Common myeloid progenitor, CD34-positive (primary cell): ENCODE data around the gene CCNYL1.
"Not testable (repeated sequence)": the region's sequence is repeated elsewhere in the genome, so short reads cannot be mapped to it uniquely, and the experiment has no call there.

Experiments used
- CTCF ChIA-PET: fragments of 350-600 bp; sonication (Branson Sonifier 250); formaldehyde crosslinking; loops from one replicate; lab custom pipeline; 2021; ENCODE audit warnings: antibody characterized with exemption; lab: Charles Lee
- POLR2A ChIA-PET: fragments of 350-600 bp; sonication (Branson Sonifier 250); formaldehyde crosslinking; loops from one replicate; lab custom pipeline; 2021; ENCODE audit warnings: antibody characterized with exemption; lab: Charles Lee
- DNase-seq, 3 donors: peaks; one replicate each; pipeline versions ENCODE4 v3.0.0 to v3.0.0-alpha.2; 2013
- H3K27ac ChIP-seq, 2 experiments: 1 replicate in 1 of 2; 2 replicates in 1 of 2; pipeline ENCODE4 v1.7.0; 2013; ENCODE audit warnings: inconsistent platforms in 2 of 2, low read length in 2 of 2, mild to moderate bottlenecking in 2 of 2, low read depth in 1 of 2, moderate library complexity in 1 of 2; ENCODE audit not compliant: severe bottlenecking in 2 of 2, insufficient read depth in 1 of 2, poor library complexity in 1 of 2
- H3K27me3 ChIP-seq, 5 experiments: replicated peaks in 2 of 5; 1 replicate in 3 of 5; 2 replicates in 2 of 5; pipeline versions ENCODE4 v1.6.1 to v1.7.0; 2013; ENCODE audit warnings: low read length in 4 of 5, mild to moderate bottlenecking in 2 of 5, moderate library complexity in 2 of 5, inconsistent platforms in 1 of 5; ENCODE audit not compliant: insufficient read depth in 5 of 5, control insufficient read depth in 4 of 5
- H3K36me3 ChIP-seq, 4 experiments: 1 replicate in 2 of 4; 2 replicates in 2 of 4; pipeline versions ENCODE4 v1.6.1 to v1.7.0; 2013; ENCODE audit warnings: low read length in 3 of 4, control low read depth in 1 of 4, mild to moderate bottlenecking in 1 of 4; ENCODE audit not compliant: control insufficient read depth in 4 of 4, insufficient read depth in 4 of 4
- H3K4me1 ChIP-seq, 4 experiments: 1 replicate in 3 of 4; 2 replicates in 1 of 4; pipeline versions ENCODE4 v1.6.1 to v1.7.1; 2013; ENCODE audit warnings: low read length in 3 of 4, mild to moderate bottlenecking in 3 of 4, control low read depth in 1 of 4, inconsistent platforms in 1 of 4, moderate library complexity in 1 of 4; ENCODE audit not compliant: control insufficient read depth in 4 of 4, insufficient read depth in 4 of 4; ENCODE audit errors: control extremely low read depth in 1 of 4
- H3K4me3 ChIP-seq, 7 experiments: 1 replicate in 4 of 7; 2 replicates in 3 of 7; pipeline versions ENCODE4 v1.5.1 to v1.7.0; 2013; ENCODE audit warnings: mild to moderate bottlenecking in 7 of 7, low read length in 6 of 7, moderate library complexity in 6 of 7, inconsistent platforms in 2 of 7, low read depth in 2 of 7, control low read depth in 1 of 7; ENCODE audit not compliant: insufficient read depth in 4 of 7, control insufficient read depth in 1 of 7; ENCODE audit errors: extremely low read depth in 1 of 7
- H3K9me3 ChIP-seq, 5 experiments: 1 replicate in 4 of 5; 2 replicates in 1 of 5; pipeline versions ENCODE4 v1.6.1 to v1.7.1; 2013; ENCODE audit warnings: low read length in 4 of 5, mild to moderate bottlenecking in 2 of 5, inconsistent platforms in 1 of 5, low read depth in 1 of 5, moderate library complexity in 1 of 5; ENCODE audit not compliant: control insufficient read depth in 4 of 5, insufficient read depth in 2 of 5; ENCODE audit errors: control extremely low read depth in 1 of 5
- WGBS: methylation state at CpG from one replicate; pipeline ENCODE4 v1.1.5; 2013; ENCODE audit not compliant: insufficient coverage; 5-methylcytosine and 5-hydroxymethylcytosine counted together

Gene CCNYL1

DNA sequence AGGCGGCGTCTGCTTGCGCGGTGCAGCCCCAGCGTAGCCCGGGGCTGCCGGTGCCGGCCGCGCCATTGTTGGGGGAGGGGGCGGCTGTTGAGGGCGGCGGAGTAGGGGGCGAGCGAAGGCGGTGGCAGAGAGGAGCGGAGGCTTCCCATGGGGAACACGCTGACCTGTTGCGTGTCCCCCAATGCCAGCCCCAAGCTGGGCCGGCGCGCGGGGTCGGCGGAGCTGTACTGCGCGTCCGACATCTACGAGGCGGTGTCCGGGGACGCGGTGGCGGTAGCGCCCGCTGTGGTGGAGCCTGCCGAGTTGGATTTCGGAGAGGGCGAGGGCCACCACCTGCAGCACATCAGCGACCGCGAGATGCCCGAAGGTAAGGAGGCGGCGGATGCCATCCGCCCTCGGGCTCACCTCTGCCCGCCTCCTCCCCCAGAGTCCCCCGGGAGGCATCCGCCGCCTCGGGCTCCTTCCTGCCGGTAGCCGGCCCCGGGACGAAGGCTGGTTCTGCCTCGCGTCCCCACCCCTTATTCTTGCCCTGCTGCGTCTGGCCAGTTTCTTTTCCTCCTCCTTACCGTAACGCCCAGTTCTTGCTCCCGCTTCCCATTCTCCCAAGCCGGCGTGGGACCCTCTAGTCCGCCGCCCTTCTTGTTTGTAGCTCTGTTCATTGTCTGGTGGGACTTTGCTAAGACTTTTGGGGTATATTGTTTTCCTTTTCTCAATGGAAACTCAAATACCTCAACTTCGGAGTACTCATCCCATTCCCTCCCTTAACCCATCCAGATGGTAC is 500 bp downstream of the CCNYL1 start:
- Histone ChIP-seq H3K27me3 (no peaks in the 10 kb centered on the region), H3K36me3 (no peaks in the 10 kb centered on the region), H3K4me1 (peaks cover 0 to 25% (median 18%) of the 10 kb centered on the region in 4 experiments), H3K4me3 (peak overlapping the region; percentile 55 to 98 (median 83)), H3K9me3 (no peaks in the 10 kb centered on the region), H3K27ac (peak overlapping the region; percentile 40 to 68)
- CTCF ChIA-PET: interaction anchor here (0.8 to 2.3 kb wide), 4 partner anchors 16 to 85 kb away, joined by 3 to 13 read pairs (median 3); partner anchors contain the start of gene METTL21A
- POLR2A ChIA-PET: interaction anchor here (0.6 to 1.3 kb wide), 4 partner anchors 42 to 652 kb away, joined by 4 to 8 read pairs (median 6); partner anchors contain the start of gene METTL21A
- under 1% methylated on average over 44 of the region's 67 CpGs for WGBS
- peak in 2 of 3 donors; percentile 40 to 52 for DNase-seq

DNA sequence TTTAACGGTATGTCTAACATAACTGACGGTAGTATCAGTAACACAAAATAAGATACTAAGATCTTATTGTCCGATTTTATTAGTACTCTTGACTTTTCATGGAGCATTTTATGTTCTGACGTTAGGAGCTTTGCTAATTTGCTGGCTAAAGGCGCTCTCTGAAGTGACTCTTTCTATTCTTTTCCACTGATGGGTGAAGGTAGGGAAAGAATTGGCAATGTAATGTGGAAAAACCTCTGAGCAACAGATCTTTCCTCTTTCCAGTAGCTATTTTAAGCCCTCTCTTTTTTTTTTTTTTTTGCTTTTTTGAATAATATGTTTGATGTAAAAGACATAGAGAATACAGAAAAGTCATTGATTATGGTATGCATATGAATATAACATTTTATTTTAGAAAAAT is 4.6 kb downstream of the CCNYL1 start:
- no peak overlapping the region for H3K4me3 ChIP-seq
- DNase-seq: no peak
- no peaks in the 10 kb centered on the region for H3K36me3 ChIP-seq
- H3K27ac ChIP-seq: no peak overlapping the region
- WGBS: 100% methylated on average over 2 of the region's 5 CpGs
- H3K27me3 ChIP-seq: no peaks in the 10 kb centered on the region
- POLR2A ChIA-PET: interaction anchor here (0.6 kb wide), 1 partner anchor 120 kb away, joined by 5 read pairs; no protein-coding TSS in a partner anchor
- H3K4me1 ChIP-seq: peaks cover 0 to 15% (median 11%) of the 10 kb centered on the region in 4 experiments
- CTCF ChIA-PET: interaction anchor here (1.0 to 2.7 kb wide), 5 partner anchors 9 to 328 kb away, joined by 3 to 15 read pairs (median 5); no protein-coding TSS in a partner anchor
- H3K9me3 ChIP-seq: no peaks in the 10 kb centered on the region

DNA sequence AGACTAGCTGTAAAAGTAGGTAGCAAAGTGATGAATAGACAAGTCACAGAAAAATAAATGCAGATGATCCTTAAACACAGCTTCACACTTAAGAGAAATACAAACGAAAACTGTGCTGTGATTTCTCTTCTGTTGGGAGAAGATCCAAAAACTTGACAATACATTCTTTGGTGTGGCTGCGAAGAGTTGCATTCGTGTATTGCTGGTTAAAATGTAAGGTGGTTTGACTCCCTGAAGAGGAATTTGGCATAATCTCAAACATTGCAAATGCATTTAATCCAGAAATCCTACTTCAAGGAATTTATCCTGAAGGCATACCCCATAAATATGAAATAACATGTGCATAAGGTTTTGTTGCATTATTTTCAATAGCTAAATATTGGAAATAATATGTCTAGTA is 7.1 kb downstream of the CCNYL1 start:
- H3K9me3 ChIP-seq: no peaks in the 10 kb centered on the region
- WGBS: 100% methylated on average over 1 of the region's 3 CpGs
- no peak overlapping the region for H3K27ac ChIP-seq
- H3K27me3 ChIP-seq: no peaks in the 10 kb centered on the region
- H3K4me3 ChIP-seq: no peak overlapping the region
- no peaks in the 10 kb centered on the region for H3K36me3 ChIP-seq
- POLR2A ChIA-PET: interaction anchor here (0.7 kb wide), 1 partner anchor 351 kb away, joined by 4 read pairs; no protein-coding TSS in a partner anchor
- CTCF ChIA-PET: interaction anchor here (1.0 to 2.4 kb wide), 2 partner anchors 27 to 48 kb away, joined by 3 to 7 read pairs; no protein-coding TSS in a partner anchor
- no peak for DNase-seq
- H3K4me1 ChIP-seq: no peaks in the 10 kb centered on the region

DNA sequence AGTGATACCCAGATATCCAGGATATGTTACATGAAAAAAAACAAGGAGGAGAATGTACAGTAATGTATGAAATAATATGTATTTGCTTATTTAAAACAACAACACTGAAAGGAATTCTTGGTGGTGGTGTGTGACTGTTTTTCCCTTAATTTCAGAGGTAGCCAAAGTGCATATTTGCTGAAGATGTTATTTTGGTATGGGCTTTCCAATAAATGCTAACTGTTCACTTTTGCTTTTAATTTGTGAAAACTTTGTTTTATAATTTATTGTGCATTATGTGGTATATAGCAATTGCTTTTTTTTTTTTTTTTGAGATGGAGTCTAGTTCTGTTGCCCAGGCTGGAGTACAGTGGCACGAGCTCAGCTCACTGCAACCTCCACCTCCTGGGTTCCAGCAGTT is 7.6 kb downstream of the CCNYL1 start:
- CTCF ChIA-PET: interaction anchor here (1.2 to 2.4 kb wide), 2 partner anchors 26 to 92 kb away, joined by 3 to 7 read pairs; no protein-coding TSS in a partner anchor
- POLR2A ChIA-PET: interaction anchor here (0.7 kb wide), 1 partner anchor 351 kb away, joined by 4 read pairs; no protein-coding TSS in a partner anchor
- no CpG with 5 or more reads among the region's 1 CpG for WGBS
- Histone ChIP-seq H3K27me3 (no peaks in the 10 kb centered on the region), H3K27ac (no peak overlapping the region), H3K36me3 (no peaks in the 10 kb centered on the region), H3K9me3 (no peaks in the 10 kb centered on the region), H3K4me3 (no peak overlapping the region), H3K4me1 (no peaks in the 10 kb centered on the region)
- no peak for DNase-seq

DNA sequence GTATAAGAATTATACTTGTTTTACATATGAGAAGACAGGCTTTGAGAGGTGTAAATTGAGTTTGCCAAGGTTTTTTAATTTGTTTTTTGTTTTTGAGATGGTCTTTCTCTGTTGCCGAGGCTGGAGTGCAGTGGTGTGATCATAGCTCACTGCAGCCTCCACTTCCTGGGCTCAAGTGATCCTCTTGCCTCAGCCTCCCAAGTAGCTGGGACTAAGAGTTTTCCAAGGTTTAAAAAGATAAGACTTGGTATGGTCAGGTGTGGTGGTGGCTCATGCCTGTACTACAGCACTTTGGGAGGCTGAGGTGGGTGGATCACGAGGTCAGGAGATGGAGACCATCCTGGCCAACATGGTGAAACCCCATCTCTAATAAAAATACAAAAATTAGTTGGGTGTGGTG is 8.2 kb downstream of the CCNYL1 start:
- CTCF ChIA-PET: interaction anchor here (0.7 to 2.4 kb wide), 4 partner anchors 15 to 736 kb away, joined by 3 to 7 read pairs (median 3); no protein-coding TSS in a partner anchor
- POLR2A ChIA-PET: not testable (repeated sequence)

DNA sequence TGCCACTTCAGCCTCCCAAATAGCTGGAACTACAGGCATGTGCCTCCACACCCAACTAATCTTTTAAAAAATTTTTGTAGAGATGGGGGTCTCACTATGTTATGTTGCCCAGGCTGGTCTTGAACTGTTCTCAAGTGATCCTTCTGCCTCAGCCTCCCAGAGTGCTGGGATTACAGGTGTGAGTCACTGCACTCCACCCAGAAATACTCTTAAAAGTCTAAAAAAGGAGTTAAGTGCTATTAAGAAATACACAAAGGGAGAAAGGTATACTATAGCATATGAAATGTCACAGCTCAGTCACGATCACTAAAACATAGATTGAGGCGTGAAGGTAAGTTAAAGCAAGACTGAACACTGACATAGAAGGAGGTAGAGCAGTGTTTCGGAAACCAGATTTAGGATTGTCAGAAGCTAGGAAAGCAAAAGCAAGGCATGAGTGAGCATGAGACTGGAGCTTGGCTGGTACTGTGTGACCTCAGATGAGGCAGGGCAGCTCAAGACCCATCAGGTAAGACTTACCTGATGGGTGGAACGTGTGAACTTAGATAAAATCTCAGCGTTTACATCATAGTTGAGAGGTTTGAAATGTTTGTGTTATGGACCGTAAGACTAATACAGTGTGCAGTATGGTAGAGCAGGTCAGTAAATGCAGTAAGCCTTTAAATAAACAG is 9.2 kb downstream of the CCNYL1 start:
- POLR2A ChIA-PET: no interaction called here
- Histone ChIP-seq H3K4me3 (no peak overlapping the region), H3K27ac (no peak overlapping the region), H3K4me1 (no peaks in the 10 kb centered on the region), H3K36me3 (no peaks in the 10 kb centered on the region), H3K9me3 (no peaks in the 10 kb centered on the region), H3K27me3 (no peaks in the 10 kb centered on the region)
- no peak for DNase-seq
- 97% methylated on average over 6 of the region's 6 CpGs for whole genome bisulfite sequencing
- CTCF ChIA-PET: interaction anchor here (0.9 to 2.4 kb wide), 2 partner anchors 16 to 25 kb away, joined by 3 to 7 read pairs; no protein-coding TSS in a partner anchor

More for the DNA sequence above, 8.2 kb downstream of the CCNYL1 start:
- not testable (repeated sequence) for H3K4me3 ChIP-seq, H3K4me1 ChIP-seq, H3K9me3 ChIP-seq, H3K27ac ChIP-seq, H3K36me3 ChIP-seq, DNase-seq, H3K27me3 ChIP-seq
- 100% methylated on average over 1 of the region's 2 CpGs for WGBS
